Uterus (tissue), 4 donors: Measurements from ENCODE around the gene TRIM33. TPM values are rescaled to one million over a fixed set of nuclear protein-coding genes. Genes with fewer than 3 reads are reported as not detected.

Experiments
- DNase-seq, 2 donors: peaks; one replicate each; pipeline ENCODE4 v3.0.0-alpha.2; 2019 to 2020
- H3K27ac ChIP-seq, 2 donors: fragments of 200-600 bp; sonication (generic); 1 replicate in 1 of 2; 2 replicates in 1 of 2; pipeline ENCODE4 v1.5.1; 2016 to 2018
- H3K27me3 ChIP-seq, 2 donors: fragments of 200-600 bp; sonication (generic); one replicate each; pipeline ENCODE4 v1.5.1; 2018 to 2019; ENCODE audit warnings: control low read depth in 1 of 2
- H3K36me3 ChIP-seq, 2 donors: fragments of 200-600 bp; sonication (generic); one replicate each; pipeline ENCODE4 v1.5.1; 2019; ENCODE audit warnings: control low read depth in 1 of 2
- H3K4me1 ChIP-seq, 2 donors: fragments of 200-600 bp; sonication (generic); one replicate each; pipeline ENCODE4 v1.5.1; 2018 to 2019; ENCODE audit warnings: control low read depth in 1 of 2
- H3K4me3 ChIP-seq, 2 donors: fragments of 200-600 bp; sonication (generic); 1 replicate in 1 of 2; 2 replicates in 1 of 2; pipeline ENCODE4 v1.5.1; 2018 to 2019; ENCODE audit warnings: mild to moderate bottlenecking in 1 of 2
- H3K9me3 ChIP-seq, 2 donors: fragments of 200-600 bp; sonication (generic); one replicate each; pipeline ENCODE4 v1.5.1; 2019; ENCODE audit warnings: control low read depth in 1 of 2
- POLR2A ChIP-seq, 2 donors: fragments of 450-650 bp; IDR thresholded peaks; one replicate each; pipeline ENCODE4 v1.6.1; 2016; ENCODE audit warnings: antibody characterized with exemption in 2 of 2, mild to moderate bottlenecking in 1 of 2, moderate library complexity in 1 of 2
- intact Hi-C: fragments of 100-400 bp; cut with DNase I; formaldehyde crosslinking; loops from one replicate; pipeline ENCODE4 v1.15.1; 2023; ENCODE audit warnings: low total_unique reads
- total RNA-seq, 4 donors: library from RNA; depleted of rRNA in 3 of 4; stranded (reverse); fragments of >200 nt in 3 of 4; gene quantifications; one replicate each; pipeline versions ENCODE4 v1.1.0 to v1.2.4, GENCODE V29; 2014 to 2023
- TF ChIP-seq, protein P1 (sequence below), 4 experiments: fragments of 200-600 bp in 2 of 4; fragments of 450-650 bp in 2 of 4; sonication (generic) in 2 of 4; IDR thresholded peaks; one replicate each; pipeline ENCODE4 v1.5.1; 2016 to 2019; ENCODE audit warnings: antibody characterized with exemption in 4 of 4, mild to moderate bottlenecking in 2 of 4, moderate library complexity in 1 of 4
- donor health status: DM: yes; HTN: yes; CAD: no.

Gene TRIM33
- total RNA-seq, 4 donors from 2014 or later = 23.6 to 73.7 (median 50.8) TPM

DNA sequence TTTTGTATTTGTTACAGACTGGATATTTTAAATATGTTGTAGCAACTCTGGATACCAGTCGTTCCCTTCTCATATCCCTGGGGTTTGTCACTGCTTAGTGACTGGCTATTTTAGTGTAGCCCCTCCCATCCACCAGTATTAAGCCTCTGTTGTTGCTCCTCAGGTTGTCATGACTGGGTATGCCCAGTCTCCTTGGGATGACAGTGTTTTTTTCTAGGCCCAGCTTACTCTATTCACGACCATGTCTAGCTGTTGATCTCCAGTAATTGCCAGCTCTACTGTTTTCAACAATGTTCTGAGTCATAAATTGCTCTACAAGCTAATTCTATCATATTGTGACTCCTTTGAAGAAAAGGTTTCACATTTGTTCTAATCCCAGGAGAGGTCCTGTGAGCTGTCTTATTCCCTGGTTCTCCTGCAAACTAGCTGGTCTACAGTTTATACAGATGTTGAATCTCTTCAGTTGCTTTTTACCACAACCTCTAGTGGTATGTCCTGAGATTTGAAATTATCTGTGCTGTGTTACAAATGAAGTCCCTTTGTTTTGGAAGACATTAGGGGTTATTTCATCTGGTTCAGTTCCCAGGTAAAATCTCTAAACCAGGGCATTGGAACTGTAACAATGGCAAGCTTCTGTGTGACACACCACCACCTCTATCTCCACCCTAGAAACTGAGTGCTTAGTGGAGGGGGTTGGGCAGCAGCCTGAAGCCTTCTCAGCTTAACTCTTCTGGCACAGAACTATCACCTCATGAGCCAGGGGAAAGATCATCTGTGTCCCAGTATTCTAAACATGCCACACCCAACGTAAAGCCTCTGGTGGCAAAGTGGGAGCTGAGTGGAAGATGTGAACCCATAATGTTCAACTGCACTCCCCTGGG, 124.6 kb downstream of the TRIM33 start:
- no peaks in the 10 kb centered on the region for H3K27me3 ChIP-seq
- H3K4me1 ChIP-seq = no peaks in the 10 kb centered on the region
- no peaks in the 10 kb centered on the region for H3K36me3 ChIP-seq
- no peaks in the 10 kb centered on the region for H3K9me3 ChIP-seq
- TF ChIP-seq POLR2A (IDR thresholded peaks at IDR 0.05) = no peak
- TF ChIP-seq, protein P1, sequence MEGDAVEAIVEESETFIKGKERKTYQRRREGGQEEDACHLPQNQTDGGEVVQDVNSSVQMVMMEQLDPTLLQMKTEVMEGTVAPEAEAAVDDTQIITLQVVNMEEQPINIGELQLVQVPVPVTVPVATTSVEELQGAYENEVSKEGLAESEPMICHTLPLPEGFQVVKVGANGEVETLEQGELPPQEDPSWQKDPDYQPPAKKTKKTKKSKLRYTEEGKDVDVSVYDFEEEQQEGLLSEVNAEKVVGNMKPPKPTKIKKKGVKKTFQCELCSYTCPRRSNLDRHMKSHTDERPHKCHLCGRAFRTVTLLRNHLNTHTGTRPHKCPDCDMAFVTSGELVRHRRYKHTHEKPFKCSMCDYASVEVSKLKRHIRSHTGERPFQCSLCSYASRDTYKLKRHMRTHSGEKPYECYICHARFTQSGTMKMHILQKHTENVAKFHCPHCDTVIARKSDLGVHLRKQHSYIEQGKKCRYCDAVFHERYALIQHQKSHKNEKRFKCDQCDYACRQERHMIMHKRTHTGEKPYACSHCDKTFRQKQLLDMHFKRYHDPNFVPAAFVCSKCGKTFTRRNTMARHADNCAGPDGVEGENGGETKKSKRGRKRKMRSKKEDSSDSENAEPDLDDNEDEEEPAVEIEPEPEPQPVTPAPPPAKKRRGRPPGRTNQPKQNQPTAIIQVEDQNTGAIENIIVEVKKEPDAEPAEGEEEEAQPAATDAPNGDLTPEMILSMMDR (IDR thresholded peaks at IDR 0.05) = no peak
- no peak for DNase-seq
- no peak overlapping the region for H3K27ac ChIP-seq
- H3K4me3 ChIP-seq = no peak overlapping the region
- intact Hi-C loops = no loop called here

DNA sequence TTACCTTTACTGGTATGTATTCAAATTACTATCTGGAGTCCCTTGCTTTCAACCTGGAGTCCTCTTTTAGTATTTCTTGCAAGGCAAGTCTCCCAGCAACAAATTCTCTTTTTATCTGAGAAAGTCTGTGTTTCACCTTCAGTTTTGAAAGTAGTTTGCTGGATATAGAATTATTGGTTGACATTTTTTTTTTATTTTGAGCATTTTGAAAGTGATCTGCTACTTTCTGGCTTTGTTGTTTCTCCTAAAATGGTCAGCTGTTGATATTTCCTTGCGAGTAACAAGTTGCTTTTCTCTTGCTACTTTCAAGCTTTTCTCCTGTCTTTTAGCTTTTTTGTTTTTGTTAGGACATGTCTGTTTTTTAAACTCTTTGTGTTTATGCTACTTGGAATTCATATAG, 126.1 kb downstream of the TRIM33 start:
- intact Hi-C loops = no loop called here
- H3K4me1 ChIP-seq = no peaks in the 10 kb centered on the region
- H3K27me3 ChIP-seq = no peaks in the 10 kb centered on the region
- H3K36me3 ChIP-seq = no peaks in the 10 kb centered on the region
- no peak for DNase-seq
- TF ChIP-seq, protein P1 (IDR thresholded peaks at IDR 0.05) = no peak
- no peak for TF ChIP-seq POLR2A (IDR thresholded peaks at IDR 0.05)
- H3K9me3 ChIP-seq = no peaks in the 10 kb centered on the region
- H3K27ac ChIP-seq = no peak overlapping the region
- H3K4me3 ChIP-seq = no peak overlapping the region

DNA sequence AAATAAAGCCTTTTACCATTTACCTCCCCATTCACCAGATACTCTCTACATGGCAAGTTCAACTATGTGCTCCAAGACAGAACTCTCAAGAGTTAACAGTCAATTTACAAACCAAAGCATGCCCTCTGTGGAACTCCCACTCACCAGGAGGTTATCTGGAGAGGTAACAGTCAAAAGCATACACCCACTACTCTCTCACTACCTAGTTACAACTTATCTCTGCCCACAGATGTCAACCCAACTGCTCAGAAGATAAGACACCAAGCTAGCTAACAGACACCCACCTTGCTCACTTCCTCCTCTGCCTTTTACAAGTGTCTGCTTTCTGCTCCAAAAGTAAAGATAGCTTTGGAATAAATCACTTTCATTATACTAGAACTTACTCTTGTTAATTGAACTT, 131.0 kb downstream of the TRIM33 start:
- no peak for DNase-seq
- Histone ChIP-seq H3K36me3 (no peaks in the 10 kb centered on the region), H3K9me3 (no peaks in the 10 kb centered on the region), H3K27ac (no peak overlapping the region), H3K4me1 (no peaks in the 10 kb centered on the region), H3K27me3 (no peaks in the 10 kb centered on the region), H3K4me3 (no peak overlapping the region)
- intact Hi-C loops = no loop called here
- no peak for TF ChIP-seq POLR2A (IDR thresholded peaks at IDR 0.05)
- TF ChIP-seq, protein P1 (IDR thresholded peaks at IDR 0.05) = no peak

DNA sequence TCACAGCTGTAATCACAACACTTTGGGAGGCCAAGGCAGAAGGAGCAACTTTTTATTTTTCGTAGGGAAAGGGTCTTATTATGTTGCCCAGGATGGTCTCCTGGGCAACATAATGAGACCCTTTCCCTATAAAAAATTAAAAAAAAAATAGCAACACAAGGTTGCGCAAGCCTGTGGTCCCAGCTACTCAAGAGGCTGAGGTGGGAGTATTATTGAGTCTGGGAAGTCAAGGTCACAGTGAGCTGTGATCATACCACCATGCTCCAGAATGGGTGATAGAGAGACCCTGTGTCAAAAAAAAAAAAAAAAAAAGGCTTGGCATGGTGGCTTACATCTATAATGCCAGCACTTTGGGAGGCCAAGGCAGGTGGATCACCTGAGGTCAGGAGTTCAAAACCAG, 131.6 kb downstream of the TRIM33 start:
- H3K27me3 ChIP-seq = no peaks in the 10 kb centered on the region
- intact Hi-C loops = no loop called here
- H3K9me3 ChIP-seq = no peaks in the 10 kb centered on the region
- DNase-seq = no peak
- H3K36me3 ChIP-seq = no peaks in the 10 kb centered on the region
- no peak for TF ChIP-seq POLR2A (IDR thresholded peaks at IDR 0.05)
- TF ChIP-seq, protein P1 (IDR thresholded peaks at IDR 0.05) = no peak
- no peaks in the 10 kb centered on the region for H3K4me1 ChIP-seq
- H3K4me3 ChIP-seq = no peak overlapping the region
- no peak overlapping the region for H3K27ac ChIP-seq

DNA sequence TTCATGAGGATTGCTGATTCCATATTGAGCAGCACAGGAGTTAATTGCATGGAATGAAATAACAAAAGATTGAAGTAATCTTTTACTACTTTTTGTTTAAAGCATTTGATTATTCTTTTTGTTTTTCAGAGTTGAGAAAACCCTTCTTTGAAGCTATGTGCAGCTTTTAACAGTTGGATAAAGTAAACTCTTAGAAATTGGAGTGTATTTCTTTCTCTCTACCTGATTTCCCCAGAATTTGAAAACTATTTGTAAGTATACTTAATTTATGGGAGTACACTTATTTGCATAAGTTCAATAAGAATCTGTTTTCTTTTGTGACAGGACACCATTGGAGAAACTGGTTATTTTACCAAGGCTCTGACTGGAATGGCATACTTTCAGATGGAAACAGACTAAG, 133.6 kb downstream of the TRIM33 start:
- Histone ChIP-seq H3K27ac (no peak overlapping the region), H3K9me3 (no peaks in the 10 kb centered on the region), H3K27me3 (no peaks in the 10 kb centered on the region), H3K4me3 (no peak overlapping the region), H3K36me3 (no peaks in the 10 kb centered on the region), H3K4me1 (no peaks in the 10 kb centered on the region)
- DNase-seq = no peak
- TF ChIP-seq, protein P1 (IDR thresholded peaks at IDR 0.05) = no peak
- no peak for TF ChIP-seq POLR2A (IDR thresholded peaks at IDR 0.05)
- intact Hi-C loops = no loop called here
